GM23338 (cell line): ENCODE data around the gene SEMA5A.

Source experiments
- CTCF ChIP-seq, 2 experiments: fragments of 200-600 bp in 1 of 2; sonication (generic) in 1 of 2; conservative IDR thresholded peaks; 2 replicates each; pipeline versions ENCODE4 v1.5.1 to v1.6.1; 2016 to 2017; ENCODE audit warnings: antibody characterized with exemption in 2 of 2, low read depth in 2 of 2, mild to moderate bottlenecking in 2 of 2, moderate library complexity in 1 of 2
- EZH2 ChIP-seq: fragments of 200-600 bp; sonication (generic); IDR thresholded peaks from one replicate; pipeline ENCODE4 v1.8.0; 2017; ENCODE audit warnings: antibody characterized with exemption, mild to moderate bottlenecking, low read depth; ENCODE audit not compliant: unreplicated experiment
- JUNB ChIP-seq: IDR thresholded peaks from one replicate; pipeline ENCODE4 v1.6.1; 2016; ENCODE audit warnings: antibody characterized with exemption; ENCODE audit not compliant: unreplicated experiment
- TF ChIP-seq, protein P1 (sequence below): IDR thresholded peaks from one replicate; pipeline ENCODE4 v1.6.1; 2018; ENCODE audit warnings: antibody characterized with exemption; ENCODE audit not compliant: unreplicated experiment

DNA sequence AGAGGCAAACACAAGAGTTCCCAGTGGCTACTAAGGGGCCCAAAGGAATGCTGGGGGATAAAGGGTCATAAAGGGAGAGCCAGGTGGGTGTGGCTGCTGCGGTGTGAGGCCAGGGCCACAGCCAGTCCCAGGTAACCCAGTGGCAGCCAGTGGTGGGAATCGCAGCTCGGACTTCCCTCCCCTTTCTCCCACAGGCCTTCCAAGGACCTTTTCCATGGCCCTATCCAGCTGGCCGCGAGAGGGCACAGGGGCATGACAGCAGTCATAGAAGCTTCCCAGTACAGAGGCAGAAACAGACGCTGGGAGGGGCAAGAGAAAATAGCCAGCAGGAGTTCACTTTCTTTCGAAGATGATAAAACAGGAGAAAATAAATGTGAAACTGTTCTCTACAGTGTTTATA is 257.6 kb downstream of the SEMA5A start:
- TF ChIP-seq JUNB (no peak), EZH2 (no peak), CTCF (conservative IDR thresholded peaks at IDR 0.05; ENCODE audit: low read depth in 2 of 2) (peak in 1 of 2 experiments; percentile 28; a peak in 1 of 4 replicates)
- TF ChIP-seq, protein P1, sequence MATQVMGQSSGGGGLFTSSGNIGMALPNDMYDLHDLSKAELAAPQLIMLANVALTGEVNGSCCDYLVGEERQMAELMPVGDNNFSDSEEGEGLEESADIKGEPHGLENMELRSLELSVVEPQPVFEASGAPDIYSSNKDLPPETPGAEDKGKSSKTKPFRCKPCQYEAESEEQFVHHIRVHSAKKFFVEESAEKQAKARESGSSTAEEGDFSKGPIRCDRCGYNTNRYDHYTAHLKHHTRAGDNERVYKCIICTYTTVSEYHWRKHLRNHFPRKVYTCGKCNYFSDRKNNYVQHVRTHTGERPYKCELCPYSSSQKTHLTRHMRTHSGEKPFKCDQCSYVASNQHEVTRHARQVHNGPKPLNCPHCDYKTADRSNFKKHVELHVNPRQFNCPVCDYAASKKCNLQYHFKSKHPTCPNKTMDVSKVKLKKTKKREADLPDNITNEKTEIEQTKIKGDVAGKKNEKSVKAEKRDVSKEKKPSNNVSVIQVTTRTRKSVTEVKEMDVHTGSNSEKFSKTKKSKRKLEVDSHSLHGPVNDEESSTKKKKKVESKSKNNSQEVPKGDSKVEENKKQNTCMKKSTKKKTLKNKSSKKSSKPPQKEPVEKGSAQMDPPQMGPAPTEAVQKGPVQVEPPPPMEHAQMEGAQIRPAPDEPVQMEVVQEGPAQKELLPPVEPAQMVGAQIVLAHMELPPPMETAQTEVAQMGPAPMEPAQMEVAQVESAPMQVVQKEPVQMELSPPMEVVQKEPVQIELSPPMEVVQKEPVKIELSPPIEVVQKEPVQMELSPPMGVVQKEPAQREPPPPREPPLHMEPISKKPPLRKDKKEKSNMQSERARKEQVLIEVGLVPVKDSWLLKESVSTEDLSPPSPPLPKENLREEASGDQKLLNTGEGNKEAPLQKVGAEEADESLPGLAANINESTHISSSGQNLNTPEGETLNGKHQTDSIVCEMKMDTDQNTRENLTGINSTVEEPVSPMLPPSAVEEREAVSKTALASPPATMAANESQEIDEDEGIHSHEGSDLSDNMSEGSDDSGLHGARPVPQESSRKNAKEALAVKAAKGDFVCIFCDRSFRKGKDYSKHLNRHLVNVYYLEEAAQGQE, result no peak
